ENCODE data around the gene FGF21. TPM values are rescaled to one million over a fixed set of nuclear protein-coding genes. Genes with fewer than 3 reads are reported as not detected.

FGF21 gene
- total RNA-seq, 1 experiment from 2014 or later: not detected

Small RNAs within 50 kb of the gene (small RNA-seq; reads per million reads assigned to genes)
- gene RNU6-317P: not detected

Other genes starting within 250 kb of the FGF21 start
- gene LMTK3, start 243.7 kb upstream of the FGF21 start, total RNA-seq (2014; rRNA removed; shearing (Covaris generic)): 0.05 TPM in 1 of 2 replicates, not detected in the other
- gene SULT2B1, start 203.4 kb upstream of the FGF21 start, total RNA-seq (2014; rRNA removed; shearing (Covaris generic)): not detected in 2 replicates
- gene SPACA4, start 148.8 kb upstream of the FGF21 start, total RNA-seq (2014; rRNA removed; shearing (Covaris generic)): not detected in 2 replicates
- 1.2 TPM in 1 of 2 replicates, not detected in the other for gene FAM83E, start 140.4 kb upstream of the FGF21 start, total RNA-seq (2014; rRNA removed; shearing (Covaris generic))
- 2,830 and 3,901 TPM in 2 replicates for gene RPL18, start 136.3 kb upstream of the FGF21 start, total RNA-seq (2014; rRNA removed; shearing (Covaris generic))
- gene SPHK2, start 136.0 kb upstream of the FGF21 start, total RNA-seq (2014; rRNA removed; shearing (Covaris generic)): 15.9 and 16.5 TPM in 2 replicates
- 10.3 and 11.1 TPM in 2 replicates for gene DBP, start 118.1 kb upstream of the FGF21 start, total RNA-seq (2014; rRNA removed; shearing (Covaris generic))
- gene CA11, start 109.3 kb upstream of the FGF21 start, total RNA-seq (2014; rRNA removed; shearing (Covaris generic)): 0.77 and 1.4 TPM in 2 replicates
- not detected in 2 replicates for gene NTN5, start 82.5 kb upstream of the FGF21 start, total RNA-seq (2014; rRNA removed; shearing (Covaris generic))
- not detected in 2 replicates for gene FUT2, start 59.6 kb upstream of the FGF21 start, total RNA-seq (2014; rRNA removed; shearing (Covaris generic))
- gene MAMSTR, start 35.8 kb upstream of the FGF21 start, total RNA-seq (2014; rRNA removed; shearing (Covaris generic)): 0.35 TPM in 1 of 2 replicates, not detected in the other
- gene RASIP1, start 14.9 kb upstream of the FGF21 start, total RNA-seq (2014; rRNA removed; shearing (Covaris generic)): not detected in 2 replicates
- not detected in 2 replicates for gene IZUMO1, start 8.6 kb upstream of the FGF21 start, total RNA-seq (2014; rRNA removed; shearing (Covaris generic))
- 0.10 TPM in 1 of 2 replicates, not detected in the other for gene FUT1, start 2.9 kb upstream of the FGF21 start, total RNA-seq (2014; rRNA removed; shearing (Covaris generic))
- 54.2 and 60.6 TPM in 2 replicates for gene BCAT2, start 55.5 kb downstream of the FGF21 start, total RNA-seq (2014; rRNA removed; shearing (Covaris generic))
- not detected in 2 replicates for gene HSD17B14, start 81.0 kb downstream of the FGF21 start, total RNA-seq (2014; rRNA removed; shearing (Covaris generic))
- gene PLEKHA4, start 113.1 kb downstream of the FGF21 start, total RNA-seq (2014; rRNA removed; shearing (Covaris generic)): 0.31 TPM in 1 of 2 replicates, not detected in the other
- gene PPP1R15A, start 116.9 kb downstream of the FGF21 start, total RNA-seq (2014; rRNA removed; shearing (Covaris generic)): 44.3 and 49.4 TPM in 2 replicates
- gene TULP2, start 143.2 kb downstream of the FGF21 start, total RNA-seq (2014; rRNA removed; shearing (Covaris generic)): not detected in 2 replicates
- gene NUCB1, start 144.8 kb downstream of the FGF21 start, total RNA-seq (2014; rRNA removed; shearing (Covaris generic)): 107 and 146 TPM in 2 replicates
- gene DHDH, start 178.2 kb downstream of the FGF21 start, total RNA-seq (2014; rRNA removed; shearing (Covaris generic)): 0.57 TPM in 1 of 2 replicates, not detected in the other
- 198 and 273 TPM in 2 replicates for gene BAX, start 199.4 kb downstream of the FGF21 start, total RNA-seq (2014; rRNA removed; shearing (Covaris generic))
- gene FTL, start 209.8 kb downstream of the FGF21 start, total RNA-seq (2014; rRNA removed; shearing (Covaris generic)): 4,284 and 5,930 TPM in 2 replicates
- gene GYS1, start 237.8 kb downstream of the FGF21 start, total RNA-seq (2014; rRNA removed; shearing (Covaris generic)): 35.2 and 46.1 TPM in 2 replicates
- 498 and 522 TPM in 2 replicates for gene RUVBL2, start 238.4 kb downstream of the FGF21 start, total RNA-seq (2014; rRNA removed; shearing (Covaris generic))